CD4-positive, alpha-beta T cell treated with Interleukin-21 for 1 hour (primary cell): Measurements from ENCODE around the gene FAN1.

ENCODE experiments used
- DNase-seq: peaks from one replicate; pipeline ENCODE4 v3.0.0-alpha.2; 2020

Gene FAN1

DNA sequence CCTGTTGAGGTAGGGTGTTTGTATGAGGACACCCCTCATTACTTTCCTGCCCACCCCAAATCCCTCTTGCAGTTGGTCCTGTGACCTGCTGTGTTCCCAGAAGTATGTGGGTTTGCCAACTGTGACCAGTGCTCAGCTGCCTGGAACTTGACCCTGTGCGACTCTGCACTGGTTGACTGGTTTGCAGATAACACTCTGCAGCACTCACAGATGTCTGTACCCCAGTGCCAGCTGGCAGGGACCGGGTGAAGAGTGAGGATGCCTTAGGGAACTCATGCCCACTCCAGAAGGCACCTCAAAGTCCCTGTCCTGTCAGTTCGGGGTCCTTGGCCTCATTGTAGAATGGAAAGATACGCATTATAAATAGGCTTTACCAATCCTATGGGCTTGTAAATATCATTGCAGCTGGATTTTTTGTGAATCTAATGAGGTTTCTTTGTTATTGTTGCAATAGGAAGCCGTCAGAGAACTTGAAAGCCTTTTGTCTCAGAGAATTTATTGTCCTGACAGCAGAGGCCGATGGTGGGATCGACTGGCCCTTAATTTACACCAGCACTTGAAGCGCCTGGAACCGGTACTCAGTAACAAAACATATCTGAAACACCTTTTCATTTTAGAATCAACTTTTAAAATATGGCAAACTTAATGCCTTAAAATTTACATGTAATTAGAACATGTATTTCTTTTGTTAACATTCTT is 18.2 kb downstream of the FAN1 start:
- DNase-seq, result no peak

DNA sequence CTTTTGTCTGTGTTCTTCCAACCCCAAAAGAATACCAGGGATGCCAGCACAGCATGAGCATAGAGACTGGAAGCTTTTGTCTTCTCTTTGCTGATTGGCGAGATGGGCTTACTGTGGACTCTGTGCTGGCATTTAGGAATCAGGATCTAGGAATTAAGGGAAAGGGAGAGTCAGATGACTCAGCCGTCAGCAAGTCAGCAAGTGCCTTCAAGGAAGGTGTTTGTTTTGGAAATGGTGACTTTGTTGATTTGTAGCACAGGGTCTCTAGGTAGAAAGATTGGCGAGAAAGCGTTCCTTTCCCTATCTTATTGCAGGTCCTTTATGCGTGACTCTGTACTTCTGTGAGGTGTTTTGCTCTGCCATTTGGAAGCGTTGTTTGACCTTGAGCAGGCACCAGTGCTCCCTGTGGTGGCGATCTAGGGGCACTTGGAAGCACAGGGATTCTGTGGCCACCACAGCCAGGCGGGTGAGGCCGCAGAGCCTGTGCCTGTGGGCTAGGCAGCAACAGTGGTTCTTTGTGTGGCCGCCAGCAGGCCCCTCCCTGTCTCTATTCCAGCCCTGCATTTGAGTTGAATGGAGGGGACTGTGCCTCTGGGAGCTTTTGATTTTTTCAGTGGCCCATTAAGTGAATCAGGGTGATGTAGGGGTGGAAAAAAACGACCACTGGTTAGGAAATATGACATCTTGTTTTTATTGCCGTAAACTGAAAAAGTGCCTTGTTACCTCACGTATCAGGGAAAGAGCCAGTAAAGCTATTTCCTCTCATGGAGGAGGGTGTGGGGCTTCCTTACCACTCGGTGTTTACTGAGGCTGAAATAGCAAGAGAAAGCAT is 19.0 kb downstream of the FAN1 start:
- DNase-seq, result no peak

DNA sequence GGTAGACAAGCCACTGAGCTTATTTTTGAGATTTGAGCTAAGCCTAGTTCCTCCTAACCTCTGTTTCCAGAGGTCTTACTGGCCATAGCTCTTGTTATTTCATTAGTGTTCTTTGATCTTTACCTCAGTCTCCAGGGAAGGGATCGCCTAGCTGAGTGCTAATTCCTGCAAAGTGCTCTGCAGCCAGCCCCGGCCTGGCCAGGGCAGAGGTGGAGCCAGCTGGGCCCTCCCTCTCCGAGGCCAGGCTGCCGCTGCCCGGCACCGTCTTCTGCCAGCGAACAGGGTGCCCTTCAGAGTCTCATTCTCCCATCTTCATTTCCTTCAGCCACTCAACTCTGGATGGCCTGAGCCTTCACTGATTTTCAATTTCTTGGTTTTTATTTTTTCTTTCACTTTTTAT is 19.7 kb downstream of the FAN1 start:
- no peak for DNase-seq

DNA sequence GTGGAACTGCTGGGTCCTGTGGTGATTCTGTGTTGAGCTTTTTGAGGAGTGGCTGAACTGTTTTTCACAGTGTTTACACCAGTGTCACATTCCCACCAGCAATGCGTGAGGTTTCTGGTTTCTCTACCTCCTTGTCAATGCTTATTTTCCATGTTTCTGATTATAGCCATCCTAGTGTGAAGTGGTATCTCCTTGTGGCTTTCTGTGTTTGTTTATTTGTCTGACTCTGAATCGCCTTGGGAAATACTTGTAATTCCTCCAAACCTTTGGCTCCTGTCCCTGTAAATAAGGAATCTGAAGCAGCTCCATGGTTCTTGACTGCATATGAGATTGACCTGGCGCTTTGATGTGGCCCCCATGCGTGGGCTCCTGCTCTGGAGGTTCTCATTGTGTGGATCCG is 20.6 kb downstream of the FAN1 start:
- no peak for DNase-seq

DNA sequence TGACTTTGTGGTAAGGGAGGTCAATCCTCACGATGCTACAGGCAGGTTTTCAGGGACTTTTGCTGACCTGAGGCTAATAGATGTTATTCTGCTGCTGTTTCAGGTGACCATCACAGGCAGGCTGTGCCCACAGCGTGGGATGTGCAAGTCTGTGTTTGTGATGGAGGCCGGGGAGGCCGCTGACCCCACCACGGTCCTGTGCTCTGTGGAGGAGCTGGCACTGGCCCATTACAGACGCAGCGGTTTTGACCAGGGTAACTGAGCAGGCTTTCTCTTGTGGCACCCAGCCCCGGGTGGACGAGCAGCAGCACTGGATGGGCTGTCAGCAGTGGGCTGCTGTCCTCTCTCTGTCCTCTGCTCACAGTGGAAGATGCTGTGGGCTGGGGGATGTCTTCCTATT is 22.0 kb downstream of the FAN1 start:
- no peak for DNase-seq

DNA sequence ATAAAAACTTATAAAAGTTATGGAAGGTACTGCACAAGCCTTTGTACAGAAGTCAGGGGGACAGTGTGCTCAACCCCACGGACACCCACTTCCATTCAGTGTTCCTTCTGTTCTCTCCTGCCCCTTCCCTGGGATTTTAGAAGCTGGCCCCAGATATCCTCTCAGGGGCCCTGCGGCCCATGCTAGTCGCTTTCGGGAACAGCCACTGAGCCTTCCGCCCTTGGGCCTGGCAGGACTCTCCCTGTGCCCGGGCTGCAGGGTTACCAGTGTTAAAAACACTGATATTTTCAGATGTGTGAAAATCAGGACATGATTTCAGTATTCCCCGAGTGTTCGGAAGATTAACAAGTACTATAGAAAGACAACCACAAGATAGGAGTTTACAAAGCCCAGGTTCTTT is 22.4 kb downstream of the FAN1 start:
- no peak for DNase-seq

DNA sequence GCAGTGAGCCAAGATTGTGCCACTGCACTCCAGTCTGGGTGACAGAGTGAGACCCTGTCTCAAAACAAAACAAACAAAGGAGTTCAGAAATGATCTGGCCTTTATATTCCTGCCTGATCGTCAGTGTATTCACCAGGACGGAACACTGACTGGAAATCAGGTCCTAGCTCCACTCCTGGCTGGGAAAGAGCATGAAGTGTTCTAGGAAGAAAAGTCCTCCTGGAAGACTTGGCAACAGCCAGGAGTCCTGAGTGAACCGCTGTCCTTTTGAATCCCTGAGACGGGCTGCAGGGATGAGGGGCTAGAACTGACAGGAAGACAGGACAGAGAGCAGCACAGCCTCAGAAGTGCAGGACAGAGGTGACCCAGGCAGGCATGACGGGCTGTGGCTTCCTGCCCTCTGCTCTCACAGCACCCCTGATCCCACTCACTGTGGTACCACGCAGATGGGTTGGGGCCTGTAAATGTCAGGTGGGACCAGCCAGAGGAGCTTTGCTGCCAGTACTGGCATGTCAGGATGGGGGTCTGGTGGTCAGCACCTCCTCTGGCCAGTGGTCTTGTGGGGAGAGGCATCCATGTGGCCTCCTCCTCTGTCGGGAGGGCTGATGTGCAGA is 23.5 kb downstream of the FAN1 start:
- no peak for DNase-seq

DNA sequence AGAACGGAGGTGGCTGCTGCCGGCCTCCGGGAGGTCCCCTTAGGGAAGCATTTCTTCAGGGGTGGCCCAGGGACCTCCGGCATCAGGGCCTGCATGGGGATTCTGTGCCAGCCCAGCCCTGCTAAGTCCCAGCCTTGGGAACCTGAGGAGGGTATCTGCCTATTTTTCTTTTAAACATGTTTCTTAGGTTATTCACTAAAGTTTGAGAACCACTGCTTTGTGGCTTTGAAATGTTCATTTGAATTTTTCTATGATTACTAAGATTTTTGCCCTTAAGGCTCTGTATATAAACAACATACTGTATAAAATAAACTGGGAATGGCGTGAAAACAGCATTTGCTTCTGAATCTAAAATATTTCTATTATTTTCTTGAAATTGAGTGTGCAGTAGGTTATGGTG is 24.4 kb downstream of the FAN1 start:
- DNase-seq, result no peak

DNA sequence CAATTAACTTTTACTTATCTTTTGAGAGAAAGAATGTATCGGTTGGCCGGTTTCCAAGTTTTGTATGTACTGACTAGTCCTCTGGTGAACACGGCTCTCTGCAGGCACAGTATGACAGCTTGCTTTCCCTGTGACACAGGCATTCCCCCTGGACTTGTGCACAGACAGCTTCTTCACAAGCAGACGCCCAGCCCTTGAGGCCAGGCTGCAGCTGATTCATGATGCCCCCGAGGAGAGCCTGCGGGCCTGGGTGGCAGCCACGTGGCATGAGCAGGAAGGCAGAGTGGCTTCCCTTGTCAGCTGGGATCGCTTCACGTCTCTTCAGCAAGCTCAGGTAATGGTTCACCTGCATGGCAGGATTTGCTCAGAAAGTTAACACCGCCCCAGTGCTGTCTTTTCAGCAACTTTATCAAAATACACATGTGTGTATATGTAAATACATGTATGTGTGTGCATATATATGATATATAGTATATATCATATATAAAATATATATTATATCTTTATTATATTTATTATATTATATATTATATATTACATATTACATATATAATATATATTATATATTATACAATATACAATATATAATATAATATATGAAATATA is 25.5 kb downstream of the FAN1 start:
- DNase-seq, result no peak

DNA sequence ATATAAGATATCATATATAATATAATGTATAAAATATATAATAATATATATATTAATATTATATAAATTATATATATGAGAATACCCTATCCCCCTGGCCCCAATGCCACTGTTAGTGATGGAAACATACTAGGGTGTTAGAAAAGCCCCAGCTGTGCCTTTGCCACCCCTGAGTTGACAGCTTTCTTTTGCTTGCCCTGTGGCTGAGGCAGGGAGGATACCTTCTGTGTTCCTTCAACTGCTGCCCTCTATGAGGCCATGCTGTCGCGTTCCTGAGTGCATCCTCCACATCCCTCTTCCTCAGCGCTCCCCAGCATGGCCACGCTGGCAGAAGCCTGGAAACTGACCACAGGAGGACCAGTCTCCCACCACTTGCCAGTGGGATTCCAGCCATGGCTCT is 26.3 kb downstream of the FAN1 start:
- DNase-seq, result no peak

DNA sequence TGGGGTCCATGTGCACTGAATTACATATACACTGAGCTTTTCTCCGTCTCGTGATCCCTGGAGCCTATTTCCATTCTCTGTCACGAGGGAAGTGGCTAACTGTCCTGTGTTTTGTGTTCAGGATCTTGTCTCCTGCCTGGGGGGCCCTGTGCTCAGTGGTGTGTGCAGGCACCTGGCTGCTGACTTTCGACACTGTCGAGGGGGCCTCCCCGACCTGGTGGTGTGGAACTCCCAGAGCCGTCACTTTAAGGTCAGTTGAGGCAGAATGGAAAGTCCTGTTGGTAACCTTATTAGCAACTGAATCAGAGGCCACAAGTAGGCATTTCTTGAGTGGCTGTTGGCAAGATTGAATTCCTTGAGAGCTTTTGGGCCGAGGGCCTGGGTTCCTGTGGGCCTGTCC is 26.7 kb downstream of the FAN1 start:
- no peak for DNase-seq

DNA sequence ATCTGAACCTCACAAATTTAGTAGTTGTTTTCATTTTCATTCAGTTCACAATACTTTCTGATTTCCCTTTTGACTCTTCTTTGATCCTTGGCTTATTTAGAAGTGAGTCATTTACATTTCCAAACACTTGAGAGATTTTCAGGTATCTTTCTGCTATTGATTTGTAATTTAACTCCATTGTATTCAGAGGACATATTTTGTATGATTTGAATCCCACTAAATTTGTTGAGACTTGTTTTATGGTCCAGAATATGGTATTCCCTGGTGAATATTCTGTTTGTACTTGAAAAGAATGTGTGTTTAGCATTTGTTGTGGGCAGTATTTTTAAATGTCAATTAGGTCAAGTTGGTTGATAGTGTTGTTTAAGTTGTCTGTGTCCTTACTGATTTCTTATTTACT is 29.6 kb downstream of the FAN1 start:
- DNase-seq, result no peak

DNA sequence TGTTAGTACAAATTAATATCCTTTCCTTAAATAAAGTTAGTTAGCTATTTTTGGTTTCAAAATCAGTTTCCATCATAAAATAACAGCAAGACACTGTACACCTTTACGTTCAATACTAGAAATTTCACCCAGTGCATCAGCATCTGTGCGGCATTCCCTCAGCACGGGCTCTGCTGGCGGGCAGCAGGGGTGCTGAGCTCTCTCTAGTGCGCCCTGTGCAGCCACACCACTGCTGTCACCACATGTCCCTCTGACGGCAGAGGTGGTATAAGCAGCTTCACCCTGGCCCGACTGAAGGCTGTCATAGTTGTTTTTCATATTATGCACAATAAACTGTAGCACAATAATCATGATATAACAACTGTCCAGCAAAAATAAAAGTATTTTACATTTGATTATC is 35.4 kb downstream of the FAN1 start:
- no peak for DNase-seq

DNA sequence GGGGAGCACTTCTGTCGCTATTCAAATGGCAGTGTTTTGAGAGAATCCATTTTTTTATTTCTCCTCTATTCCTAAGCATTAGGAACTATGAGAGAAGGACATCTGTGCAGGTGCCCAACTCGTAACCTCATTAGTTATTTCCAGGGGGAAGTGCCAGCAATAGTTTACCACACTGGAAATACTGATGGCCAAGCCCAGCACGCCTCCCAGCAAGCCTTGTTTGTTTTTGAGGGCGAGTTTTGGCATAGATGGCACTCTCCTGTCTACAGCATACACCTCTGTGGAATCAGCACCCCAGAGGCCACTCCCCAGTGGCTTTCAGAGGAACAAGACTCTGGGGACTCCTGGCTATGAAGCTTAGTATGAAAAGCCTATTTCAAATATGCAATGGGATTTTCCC is 36.6 kb downstream of the FAN1 start:
- DNase-seq, result no peak

DNA sequence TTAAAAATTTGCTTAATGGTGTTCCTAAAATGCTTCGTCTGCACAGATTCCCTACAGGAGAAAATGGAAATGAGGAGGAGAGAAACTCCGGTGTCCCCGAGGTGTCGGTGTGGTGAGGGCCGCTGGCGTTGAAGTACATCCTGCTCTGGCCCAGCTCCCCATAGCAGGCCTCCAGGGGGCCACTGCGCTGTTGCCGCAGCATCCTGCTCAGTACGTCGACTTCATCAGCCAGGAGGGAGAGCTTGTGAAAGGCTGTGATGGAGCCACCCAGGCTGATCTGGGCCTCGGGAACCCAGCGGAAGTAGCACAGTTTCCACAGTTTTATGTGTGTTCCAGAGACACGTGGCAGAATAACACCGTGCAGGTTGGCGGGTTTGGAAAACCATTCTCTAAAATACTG is 37.8 kb downstream of the FAN1 start:
- DNase-seq, result no peak

DNA sequence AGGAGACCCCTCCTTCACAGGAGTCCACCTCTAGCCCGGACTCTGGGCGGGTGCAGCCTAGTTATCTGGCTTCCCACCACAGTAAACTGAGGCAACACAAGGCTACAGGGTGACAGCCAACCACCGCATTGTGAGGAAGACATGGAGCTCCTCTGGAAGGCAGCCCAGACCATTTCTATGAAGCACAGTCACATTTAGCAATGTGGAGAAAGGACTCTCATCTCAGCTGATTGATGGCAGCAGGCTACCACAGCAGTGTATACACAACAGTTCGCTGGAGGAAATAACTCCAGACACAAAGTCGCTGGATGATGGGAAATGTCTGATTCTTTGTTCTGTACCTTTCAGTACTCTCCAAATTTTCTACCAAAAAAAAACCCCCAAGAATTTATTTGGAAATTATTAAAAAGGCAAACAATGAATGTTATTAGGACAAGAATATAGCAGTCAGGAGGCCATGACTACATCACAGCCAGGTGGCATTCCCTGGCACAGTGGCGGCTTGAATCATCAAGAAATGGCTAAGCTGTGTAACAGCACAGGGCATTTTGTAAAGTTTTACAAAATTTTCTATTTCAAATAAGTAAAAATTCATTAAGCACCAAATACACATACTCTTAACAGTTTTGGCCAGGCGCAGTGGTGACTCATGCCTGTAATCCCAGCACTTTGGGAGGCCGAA is 40.1 kb downstream of the FAN1 start:
- no peak for DNase-seq

DNA sequence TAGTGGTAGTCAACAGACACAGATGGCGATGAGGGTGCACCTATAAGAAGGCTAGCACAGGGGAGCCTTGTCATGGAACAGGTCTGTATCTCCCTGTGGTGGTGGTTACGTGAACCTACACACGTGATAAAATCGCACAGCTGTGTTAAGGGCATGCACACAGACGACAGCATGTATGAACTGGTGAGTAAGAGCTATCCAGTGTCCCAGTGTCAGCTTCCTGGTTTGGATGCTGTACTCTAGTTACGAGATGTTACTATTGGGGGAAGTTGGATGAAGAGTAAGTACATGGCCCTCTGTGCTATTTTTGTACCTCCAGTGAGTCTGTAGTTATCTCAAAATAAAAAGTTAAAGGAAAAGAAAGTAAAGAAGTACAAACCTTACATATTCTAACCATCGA is 49.5 kb downstream of the FAN1 start:
- no peak for DNase-seq

DNA sequence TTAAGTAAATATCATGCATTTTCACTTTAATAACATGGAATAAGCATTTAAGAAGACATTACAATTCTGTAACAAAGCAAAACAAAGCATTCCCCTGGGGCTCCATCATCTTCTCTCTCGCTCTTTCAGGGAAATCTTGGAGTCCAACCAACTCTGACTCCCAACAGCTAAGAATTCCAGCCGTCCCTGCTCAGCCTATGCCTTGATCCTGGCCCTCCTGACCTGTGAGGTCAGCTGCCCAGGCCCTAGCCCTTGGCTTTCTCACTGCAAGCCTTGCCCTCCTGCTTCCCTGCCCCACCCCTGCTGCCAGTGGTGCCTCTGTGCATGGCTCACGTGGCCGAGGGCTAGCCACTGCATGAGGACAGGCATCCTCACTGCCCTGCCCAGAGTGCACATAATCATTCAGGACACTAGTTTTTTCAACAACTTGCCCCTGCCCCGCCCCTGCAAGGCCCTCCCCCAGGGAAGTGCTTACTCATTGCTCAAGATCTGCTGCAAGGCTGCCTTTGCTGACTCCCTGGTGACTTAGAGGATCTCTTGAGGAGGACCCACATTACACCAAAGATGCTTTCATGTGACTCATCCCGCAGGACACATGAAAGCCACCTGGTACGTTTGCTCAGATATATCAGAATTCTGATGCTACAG is 50.1 kb downstream of the FAN1 start:
- no peak for DNase-seq

DNA sequence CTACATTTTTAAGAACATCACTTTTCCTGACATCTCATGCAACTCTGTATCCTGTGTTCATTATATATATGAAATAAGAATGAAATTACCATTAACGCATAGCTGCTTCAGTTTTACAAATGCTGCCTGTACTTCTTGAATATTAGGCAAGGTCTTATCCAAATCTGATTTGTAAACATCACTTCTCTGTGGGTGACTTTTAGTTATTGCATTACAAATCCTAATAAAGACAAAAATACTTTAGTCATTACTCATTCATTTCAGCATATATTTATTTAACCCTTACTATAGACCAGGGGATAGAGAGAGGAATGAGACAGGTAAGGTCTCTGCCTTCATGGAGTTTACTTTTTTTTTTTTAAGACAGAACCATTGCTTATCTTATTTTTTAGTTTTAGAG is 51.0 kb downstream of the FAN1 start:
- DNase-seq, result no peak

DNA sequence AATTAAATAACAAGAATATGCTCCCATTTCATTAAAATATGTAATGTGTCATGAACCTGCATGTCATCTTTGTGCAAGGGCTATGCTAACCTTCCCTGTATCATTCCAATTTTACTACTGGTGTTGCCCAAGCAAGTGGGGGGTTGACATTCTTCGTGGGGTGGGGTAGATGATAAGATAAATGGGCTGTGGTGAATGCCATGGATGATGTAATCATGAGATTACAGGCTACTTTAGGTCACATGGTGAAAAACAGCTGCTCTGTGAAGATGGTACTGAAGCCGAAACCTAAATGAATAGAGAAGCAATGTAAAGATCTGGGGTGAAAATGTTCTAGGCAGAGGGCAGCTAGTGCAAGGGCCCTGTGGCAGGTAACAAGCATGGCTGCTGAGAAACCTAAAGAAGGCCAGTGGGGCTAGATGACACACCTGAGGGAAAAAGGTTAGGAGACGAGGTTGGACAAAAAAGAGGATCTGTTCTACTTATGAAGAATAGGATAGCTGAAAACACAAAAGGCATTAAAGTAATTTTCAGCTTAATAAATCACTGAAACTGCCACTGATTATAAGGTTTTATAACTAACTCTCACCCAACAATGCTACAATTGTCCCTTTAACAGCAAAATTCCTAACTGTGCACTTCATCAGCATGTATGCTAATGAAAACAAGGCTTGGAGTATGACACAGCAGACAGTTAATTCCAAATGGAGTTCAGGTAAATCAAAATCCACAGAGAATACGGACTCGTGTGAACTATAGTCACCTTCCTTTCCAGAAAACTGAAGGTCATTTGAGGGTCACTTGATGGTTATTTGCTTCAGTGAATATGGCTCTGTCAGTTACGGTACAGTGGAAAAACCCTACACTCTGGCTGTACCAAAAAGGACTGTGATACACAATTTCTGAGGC is 52.8 kb downstream of the FAN1 start:
- no peak for DNase-seq

DNA sequence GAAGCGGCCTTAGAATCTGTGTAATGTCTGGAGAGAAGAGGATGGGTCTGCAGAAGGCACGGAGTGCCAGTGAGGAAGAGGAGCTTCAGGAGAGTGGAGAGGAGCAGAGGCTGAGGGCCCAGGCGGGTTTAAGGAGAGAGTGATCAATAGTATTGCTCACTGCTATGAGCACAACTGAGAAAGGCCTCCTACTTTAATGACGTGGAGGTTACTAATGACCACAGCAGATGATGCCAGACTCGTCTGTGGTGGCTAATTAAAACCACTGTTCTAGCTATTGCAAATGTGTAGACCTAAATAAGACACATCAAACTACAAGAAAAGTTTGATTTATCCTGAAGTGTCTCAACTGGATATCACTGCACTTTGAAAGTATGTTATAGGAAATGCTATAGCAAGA is 54.5 kb downstream of the FAN1 start:
- DNase-seq, result no peak

DNA sequence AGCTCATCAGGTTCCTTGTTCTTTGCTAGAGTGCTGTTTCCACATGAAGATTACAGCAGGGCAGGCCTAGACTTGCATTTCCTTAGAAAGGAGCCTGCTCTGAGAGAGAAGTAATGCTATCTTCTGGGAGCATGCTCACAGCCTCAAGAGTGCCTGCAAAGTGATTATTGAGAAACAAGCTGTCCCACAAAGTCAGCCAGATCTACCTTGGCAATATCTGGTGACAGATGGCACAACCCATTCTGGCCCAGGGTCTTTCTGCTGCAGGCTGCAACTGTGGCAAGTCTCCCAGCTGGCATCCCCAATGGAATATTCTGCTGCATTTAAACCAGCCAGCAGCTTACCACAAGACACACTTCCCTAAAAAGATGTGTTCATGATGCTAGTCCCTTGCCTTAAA is 58.4 kb downstream of the FAN1 start:
- DNase-seq, result no peak
